ENCODE results near the gene PDGFC.

- TF ChIP-seq CTCF (IDR thresholded peaks at IDR 0.05), result no peak
- TF ChIP-seq EP300 (IDR thresholded peaks at IDR 0.05), result no peak
Measured at GRCh38 chr4:156875055-156875454, 96.5 kb downstream of the PDGFC start.
